IMR-90 (cell line): ENCODE data around the gene PSMD8.

Experiments
- CHD1 ChIP-seq: IDR thresholded peaks from 2 replicates; pipeline ENCODE4 v1.6.1; 2012; ENCODE audit warnings: low read depth, low read length, improper control_type of control experiment
- CTCF ChIP-seq: conservative IDR thresholded peaks from 2 replicates; pipeline ENCODE4 v1.5.1; 2012; ENCODE audit warnings: mild to moderate bottlenecking, low read depth, low read length, improper control_type of control experiment
- FOS ChIP-seq: fragments of 150-350 bp; IDR thresholded peaks from 2 replicates; pipeline ENCODE4 v1.6.1; 2016; ENCODE audit warnings: low read depth, low read length
- POLR2A ChIP-seq: IDR thresholded peaks from 2 replicates; pipeline ENCODE4 v1.6.1; 2012; ENCODE audit warnings: mild to moderate bottlenecking, low read depth, low read length
- RAD21 ChIP-seq: IDR thresholded peaks from 2 replicates; pipeline ENCODE4 v1.6.1; 2012; ENCODE audit warnings: low read length, improper control_type of control experiment
- RFX5 ChIP-seq: IDR thresholded peaks from 2 replicates; pipeline ENCODE4 v1.8.0; 2012; ENCODE audit warnings: low read depth, mild to moderate bottlenecking, low read length, moderate library complexity
- SMC3 ChIP-seq: fragments of 150-350 bp; IDR thresholded peaks from 2 replicates; pipeline ENCODE4 v1.6.1; 2016; ENCODE audit warnings: low read depth, mild to moderate bottlenecking, antibody characterized with exemption, low read length, moderate library complexity

GRCh38 chr19:38351865-38352395 lies 22.4 kb upstream of the PSMD8 start:
- no peak for TF ChIP-seq RFX5
- TF ChIP-seq CTCF: no peak
- no peak for TF ChIP-seq SMC3
- no peak for TF ChIP-seq FOS
- no peak for TF ChIP-seq POLR2A
- TF ChIP-seq RAD21: no peak
- no peak for TF ChIP-seq CHD1
